HepG2 (cell line): ENCODE data around the gene LAMA5.

ENCODE experiments used
- KLF13 ChIP-seq: sonication (generic); formaldehyde crosslinking; IDR thresholded peaks from 2 replicates; pipeline ENCODE4 v1.4.0; 2020; ENCODE audit warnings: mild to moderate bottlenecking, missing genetic modification reagents
- RBFOX2 ChIP-seq: fragments of 200-400 bp; formaldehyde crosslinking; IDR thresholded peaks from 2 replicates; pipeline ENCODE4 v1.6.1; 2017; ENCODE audit warnings: low read depth, mild to moderate bottlenecking, low read length
- ZNF747 ChIP-seq: sonication (generic); formaldehyde crosslinking; IDR thresholded peaks from 2 replicates; pipeline ENCODE4 v1.8.1; 2023; ENCODE audit warnings: missing genetic modification reagents, mild to moderate bottlenecking, borderline replicate concordance
- ZSCAN20 ChIP-seq: sonication (generic); formaldehyde crosslinking; IDR thresholded peaks from 2 replicates; pipeline ENCODE4 v1.4.0; 2020; ENCODE audit warnings: missing genetic modification reagents, mild to moderate bottlenecking, borderline replicate concordance
- TF ChIP-seq, protein P1 (sequence below): sonication (generic); formaldehyde crosslinking; IDR thresholded peaks from 2 replicates; pipeline ENCODE4 v1.4.0; 2020; ENCODE audit warnings: missing genetic modification reagents, borderline replicate concordance
- TF ChIP-seq, protein P2 (sequence below): sonication (generic); formaldehyde crosslinking; IDR thresholded peaks from 2 replicates; pipeline ENCODE4 v1.5.0; 2020; ENCODE audit warnings: mild to moderate bottlenecking, missing genetic modification reagents, moderate library complexity

- TF ChIP-seq, protein P1, sequence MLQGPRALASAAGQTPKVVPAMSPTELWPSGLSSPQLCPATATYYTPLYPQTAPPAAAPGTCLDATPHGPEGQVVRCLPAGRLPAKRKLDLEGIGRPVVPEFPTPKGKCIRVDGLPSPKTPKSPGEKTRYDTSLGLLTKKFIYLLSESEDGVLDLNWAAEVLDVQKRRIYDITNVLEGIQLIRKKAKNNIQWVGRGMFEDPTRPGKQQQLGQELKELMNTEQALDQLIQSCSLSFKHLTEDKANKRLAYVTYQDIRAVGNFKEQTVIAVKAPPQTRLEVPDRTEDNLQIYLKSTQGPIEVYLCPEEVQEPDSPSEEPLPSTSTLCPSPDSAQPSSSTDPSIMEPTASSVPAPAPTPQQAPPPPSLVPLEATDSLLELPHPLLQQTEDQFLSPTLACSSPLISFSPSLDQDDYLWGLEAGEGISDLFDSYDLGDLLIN (CRISPR knock-in tag) = no peak
- TF ChIP-seq, protein P2, sequence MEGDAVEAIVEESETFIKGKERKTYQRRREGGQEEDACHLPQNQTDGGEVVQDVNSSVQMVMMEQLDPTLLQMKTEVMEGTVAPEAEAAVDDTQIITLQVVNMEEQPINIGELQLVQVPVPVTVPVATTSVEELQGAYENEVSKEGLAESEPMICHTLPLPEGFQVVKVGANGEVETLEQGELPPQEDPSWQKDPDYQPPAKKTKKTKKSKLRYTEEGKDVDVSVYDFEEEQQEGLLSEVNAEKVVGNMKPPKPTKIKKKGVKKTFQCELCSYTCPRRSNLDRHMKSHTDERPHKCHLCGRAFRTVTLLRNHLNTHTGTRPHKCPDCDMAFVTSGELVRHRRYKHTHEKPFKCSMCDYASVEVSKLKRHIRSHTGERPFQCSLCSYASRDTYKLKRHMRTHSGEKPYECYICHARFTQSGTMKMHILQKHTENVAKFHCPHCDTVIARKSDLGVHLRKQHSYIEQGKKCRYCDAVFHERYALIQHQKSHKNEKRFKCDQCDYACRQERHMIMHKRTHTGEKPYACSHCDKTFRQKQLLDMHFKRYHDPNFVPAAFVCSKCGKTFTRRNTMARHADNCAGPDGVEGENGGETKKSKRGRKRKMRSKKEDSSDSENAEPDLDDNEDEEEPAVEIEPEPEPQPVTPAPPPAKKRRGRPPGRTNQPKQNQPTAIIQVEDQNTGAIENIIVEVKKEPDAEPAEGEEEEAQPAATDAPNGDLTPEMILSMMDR (CRISPR knock-in tag) = no peak
- TF ChIP-seq KLF13 (CRISPR knock-in tag) (no peak), RBFOX2 (no peak), ZSCAN20 (CRISPR knock-in tag) (no peak), ZNF747 (no peak)
Measured at GRCh38 chr20:62381842-62382241, 14.7 kb upstream of the LAMA5 start.
